Measurements from ENCODE around the gene PIGN.

Gene PIGN

GRCh38 chr18:62017618-62018017 is 169.2 kb downstream of the PIGN start:
- H3K27me3 ChIP-seq (ENCODE audit: control insufficient read depth, insufficient read depth, low read length): no peaks in the 10 kb centered on the region
- H3K9ac ChIP-seq (ENCODE audit: low read length): no peak overlapping the region
- H3K36me3 ChIP-seq (ENCODE audit: control insufficient read depth, insufficient read depth, low read length): no peaks in the 10 kb centered on the region
- H3K4me3 ChIP-seq (ENCODE audit: low read length): no peak overlapping the region
- no peaks in the 10 kb centered on the region for H3K4me1 ChIP-seq (ENCODE audit: control insufficient read depth, insufficient read depth, low read length)
- no peaks in the 10 kb centered on the region for H3K9me3 ChIP-seq (ENCODE audit: control insufficient read depth, low read length)

GRCh38 chr18:62011416-62011815 is 175.4 kb downstream of the PIGN start:
- Histone ChIP-seq H3K4me1 (ENCODE audit: control insufficient read depth, insufficient read depth, low read length) (no peaks in the 10 kb centered on the region), H3K4me3 (ENCODE audit: low read length) (no peak overlapping the region), H3K9ac (ENCODE audit: low read length) (no peak overlapping the region), H3K27me3 (ENCODE audit: control insufficient read depth, insufficient read depth, low read length) (no peaks in the 10 kb centered on the region), H3K36me3 (ENCODE audit: control insufficient read depth, insufficient read depth, low read length) (no peaks in the 10 kb centered on the region), H3K9me3 (ENCODE audit: control insufficient read depth, low read length) (no peaks in the 10 kb centered on the region)

DNA sequence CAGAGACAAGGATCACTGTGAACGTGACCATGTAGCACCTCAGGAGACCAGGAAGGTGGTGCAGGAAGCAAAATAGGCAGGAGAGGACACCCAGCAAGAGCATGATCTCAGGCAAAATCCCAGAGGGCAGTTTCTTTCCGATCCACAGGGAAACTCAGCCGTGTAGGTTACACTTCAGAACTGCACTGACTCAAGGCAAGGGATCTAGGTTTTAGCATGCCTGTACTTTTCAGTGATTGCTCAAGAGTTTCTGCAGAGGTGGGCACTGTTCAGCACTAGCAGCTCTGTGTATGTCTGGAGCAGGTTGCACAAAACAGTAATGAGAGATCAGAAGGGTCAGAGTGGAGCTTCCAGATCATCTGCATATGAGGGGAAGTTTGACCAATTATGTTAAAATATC is 177.3 kb downstream of the PIGN start:
- no peaks in the 10 kb centered on the region for H3K36me3 ChIP-seq (ENCODE audit: control insufficient read depth, insufficient read depth, low read length)
- no peak overlapping the region for H3K9ac ChIP-seq (ENCODE audit: low read length)
- H3K4me3 ChIP-seq (ENCODE audit: low read length): no peak overlapping the region
- no peaks in the 10 kb centered on the region for H3K4me1 ChIP-seq (ENCODE audit: control insufficient read depth, insufficient read depth, low read length)
- H3K27me3 ChIP-seq (ENCODE audit: control insufficient read depth, insufficient read depth, low read length): no peaks in the 10 kb centered on the region
- no peaks in the 10 kb centered on the region for H3K9me3 ChIP-seq (ENCODE audit: control insufficient read depth, low read length)

GRCh38 chr18:62001396-62001795 is 185.5 kb downstream of the PIGN start:
- no peaks in the 10 kb centered on the region for H3K9me3 ChIP-seq (ENCODE audit: control insufficient read depth, low read length)
- no peak overlapping the region for H3K9ac ChIP-seq (ENCODE audit: low read length)
- H3K27me3 ChIP-seq (ENCODE audit: control insufficient read depth, insufficient read depth, low read length): no peaks in the 10 kb centered on the region
- H3K4me1 ChIP-seq (ENCODE audit: control insufficient read depth, insufficient read depth, low read length): no peaks in the 10 kb centered on the region
- no peak overlapping the region for H3K4me3 ChIP-seq (ENCODE audit: low read length)
- H3K36me3 ChIP-seq (ENCODE audit: control insufficient read depth, insufficient read depth, low read length): no peaks in the 10 kb centered on the region

- Histone ChIP-seq H3K9ac (ENCODE audit: low read length) (no peak overlapping the region), H3K36me3 (ENCODE audit: control insufficient read depth, insufficient read depth, low read length) (no peaks in the 10 kb centered on the region), H3K27me3 (ENCODE audit: control insufficient read depth, insufficient read depth, low read length) (no peaks in the 10 kb centered on the region), H3K4me1 (ENCODE audit: control insufficient read depth, insufficient read depth, low read length) (no peaks in the 10 kb centered on the region), H3K4me3 (ENCODE audit: low read length) (no peak overlapping the region), H3K9me3 (ENCODE audit: control insufficient read depth, low read length) (no peaks in the 10 kb centered on the region)
Measured at GRCh38 chr18:61998957-61999356, 187.9 kb downstream of the PIGN start.

DNA sequence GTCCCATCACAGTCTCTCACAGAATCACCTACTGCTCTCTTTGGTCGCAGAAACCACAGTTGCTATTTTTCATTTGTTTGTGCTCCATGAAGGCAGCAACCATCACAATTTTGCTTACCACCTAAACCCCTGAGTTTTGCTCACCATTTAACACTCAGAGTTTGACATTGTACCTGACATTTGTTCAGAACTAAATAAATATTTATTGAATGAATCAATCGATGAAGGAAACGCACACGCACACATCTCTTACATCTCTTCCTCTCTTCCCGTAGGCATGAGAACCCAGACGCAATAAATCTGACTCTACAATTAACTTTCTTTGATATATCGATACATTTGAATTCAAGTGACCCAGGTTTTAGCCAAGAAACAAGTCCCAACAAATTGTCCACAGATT is 188.5 kb downstream of the PIGN start:
- Histone ChIP-seq H3K36me3 (ENCODE audit: control insufficient read depth, insufficient read depth, low read length) (no peaks in the 10 kb centered on the region), H3K9ac (ENCODE audit: low read length) (no peak overlapping the region), H3K4me3 (ENCODE audit: low read length) (no peak overlapping the region), H3K9me3 (ENCODE audit: control insufficient read depth, low read length) (no peaks in the 10 kb centered on the region), H3K27me3 (ENCODE audit: control insufficient read depth, insufficient read depth, low read length) (no peaks in the 10 kb centered on the region), H3K4me1 (ENCODE audit: control insufficient read depth, insufficient read depth, low read length) (no peaks in the 10 kb centered on the region)

GRCh38 chr18:61995618-61996017 is 191.2 kb downstream of the PIGN start:
- no peak overlapping the region for H3K4me3 ChIP-seq (ENCODE audit: low read length)
- no peak overlapping the region for H3K9ac ChIP-seq (ENCODE audit: low read length)
- H3K27me3 ChIP-seq (ENCODE audit: control insufficient read depth, insufficient read depth, low read length): no peaks in the 10 kb centered on the region
- H3K36me3 ChIP-seq (ENCODE audit: control insufficient read depth, insufficient read depth, low read length): no peaks in the 10 kb centered on the region
- no peaks in the 10 kb centered on the region for H3K4me1 ChIP-seq (ENCODE audit: control insufficient read depth, insufficient read depth, low read length)
- no peaks in the 10 kb centered on the region for H3K9me3 ChIP-seq (ENCODE audit: control insufficient read depth, low read length)

DNA sequence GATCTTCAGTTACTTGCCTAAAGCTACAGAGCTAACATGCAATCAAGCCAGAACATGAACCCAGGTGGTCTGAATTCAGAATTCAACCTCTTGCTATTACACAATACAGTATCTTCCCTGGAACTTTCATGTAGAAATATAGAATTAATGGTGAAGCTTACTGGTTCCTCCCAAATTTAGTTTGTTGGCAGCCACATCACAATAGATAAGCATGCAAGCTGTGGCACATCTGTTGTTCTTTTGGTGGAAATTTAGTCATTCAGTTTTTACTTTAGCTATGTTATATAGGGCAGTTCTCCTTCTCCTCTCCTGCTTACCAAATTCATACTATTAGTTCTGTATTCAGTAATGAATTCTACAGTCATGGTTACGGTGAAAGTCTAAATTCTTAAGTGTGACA is 193.0 kb downstream of the PIGN start:
- Histone ChIP-seq H3K9me3 (ENCODE audit: control insufficient read depth, low read length) (no peaks in the 10 kb centered on the region), H3K4me3 (ENCODE audit: low read length) (no peak overlapping the region), H3K27me3 (ENCODE audit: control insufficient read depth, insufficient read depth, low read length) (no peaks in the 10 kb centered on the region), H3K36me3 (ENCODE audit: control insufficient read depth, insufficient read depth, low read length) (no peaks in the 10 kb centered on the region), H3K9ac (ENCODE audit: low read length) (no peak overlapping the region), H3K4me1 (ENCODE audit: control insufficient read depth, insufficient read depth, low read length) (no peaks in the 10 kb centered on the region)

DNA sequence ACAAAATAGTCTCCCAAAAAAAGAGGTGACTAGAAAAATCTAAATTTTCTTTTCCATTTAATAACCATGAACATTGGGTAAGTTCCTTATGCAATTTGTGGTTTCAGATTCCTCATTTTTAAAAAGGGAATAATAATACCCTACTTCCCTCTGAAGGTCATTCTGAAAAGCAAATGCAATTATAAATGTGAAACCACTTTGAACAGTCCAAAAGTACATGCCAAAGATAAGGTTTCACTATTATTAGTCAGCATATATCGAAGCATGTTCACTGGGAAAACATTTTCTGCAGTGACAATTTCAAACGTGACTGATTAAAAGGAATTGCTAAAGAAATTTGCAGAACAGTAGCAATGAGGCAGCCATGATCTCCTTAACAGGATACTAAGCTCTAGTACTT is 193.9 kb downstream of the PIGN start:
- H3K9ac ChIP-seq (ENCODE audit: low read length): no peak overlapping the region
- H3K4me1 ChIP-seq (ENCODE audit: control insufficient read depth, insufficient read depth, low read length): no peaks in the 10 kb centered on the region
- no peak overlapping the region for H3K4me3 ChIP-seq (ENCODE audit: low read length)
- H3K9me3 ChIP-seq (ENCODE audit: control insufficient read depth, low read length): no peaks in the 10 kb centered on the region
- no peaks in the 10 kb centered on the region for H3K36me3 ChIP-seq (ENCODE audit: control insufficient read depth, insufficient read depth, low read length)
- no peaks in the 10 kb centered on the region for H3K27me3 ChIP-seq (ENCODE audit: control insufficient read depth, insufficient read depth, low read length)

DNA sequence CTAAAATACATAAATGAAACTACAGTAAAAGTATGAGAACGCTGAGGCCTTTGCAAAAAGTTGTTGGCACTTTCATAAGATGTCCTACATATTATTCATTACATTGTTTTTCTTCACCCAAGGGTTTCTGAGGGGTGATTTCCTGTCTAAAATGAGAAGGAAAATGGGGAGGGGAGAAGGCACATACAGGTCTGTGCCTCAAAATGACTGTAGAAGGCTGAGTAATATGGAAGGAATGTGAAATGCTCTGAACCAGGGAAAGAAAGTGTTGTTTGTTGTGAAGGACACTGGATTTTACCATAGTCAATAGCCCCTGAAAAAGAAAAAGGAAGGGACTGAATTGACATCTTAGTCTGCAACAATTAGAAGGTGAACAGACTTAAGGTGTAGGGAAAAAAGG is 194.6 kb downstream of the PIGN start:
- Histone ChIP-seq H3K36me3 (ENCODE audit: control insufficient read depth, insufficient read depth, low read length) (no peaks in the 10 kb centered on the region), H3K27me3 (ENCODE audit: control insufficient read depth, insufficient read depth, low read length) (no peaks in the 10 kb centered on the region), H3K9ac (ENCODE audit: low read length) (no peak overlapping the region), H3K4me1 (ENCODE audit: control insufficient read depth, insufficient read depth, low read length) (no peaks in the 10 kb centered on the region), H3K9me3 (ENCODE audit: control insufficient read depth, low read length) (no peaks in the 10 kb centered on the region), H3K4me3 (ENCODE audit: low read length) (no peak overlapping the region)

GRCh38 chr18:61991836-61992235 is 195.0 kb downstream of the PIGN start:
- no peaks in the 10 kb centered on the region for H3K4me1 ChIP-seq (ENCODE audit: control insufficient read depth, insufficient read depth, low read length)
- no peaks in the 10 kb centered on the region for H3K9me3 ChIP-seq (ENCODE audit: control insufficient read depth, low read length)
- H3K36me3 ChIP-seq (ENCODE audit: control insufficient read depth, insufficient read depth, low read length): no peaks in the 10 kb centered on the region
- H3K4me3 ChIP-seq (ENCODE audit: low read length): no peak overlapping the region
- H3K27me3 ChIP-seq (ENCODE audit: control insufficient read depth, insufficient read depth, low read length): no peaks in the 10 kb centered on the region
- no peak overlapping the region for H3K9ac ChIP-seq (ENCODE audit: low read length)

GRCh38 chr18:61991201-61991600 is 195.7 kb downstream of the PIGN start:
- H3K27me3 ChIP-seq (ENCODE audit: control insufficient read depth, insufficient read depth, low read length): no peaks in the 10 kb centered on the region
- H3K9ac ChIP-seq (ENCODE audit: low read length): no peak overlapping the region
- H3K9me3 ChIP-seq (ENCODE audit: control insufficient read depth, low read length): no peaks in the 10 kb centered on the region
- no peaks in the 10 kb centered on the region for H3K4me1 ChIP-seq (ENCODE audit: control insufficient read depth, insufficient read depth, low read length)
- no peak overlapping the region for H3K4me3 ChIP-seq (ENCODE audit: low read length)
- H3K36me3 ChIP-seq (ENCODE audit: control insufficient read depth, insufficient read depth, low read length): no peaks in the 10 kb centered on the region

Measured in mucosa of stomach (tissue), 1 donor.